SW480 (cell line): ENCODE data around the gene SULT1C4.
A peak's percentile ranks its signal among the peaks of the same experiment; 100 is the strongest.
"Not testable (repeated sequence)": the region's sequence is repeated elsewhere in the genome, so short reads cannot be mapped to it uniquely, and the experiment has no call there.

Source experiments
- DNase-seq: peaks from one replicate; pipeline ENCODE4 v3.0.0-alpha.2; 2016; ENCODE audit warnings: low spot score

SULT1C4 gene

GRCh38 chr2:108413711-108414095 lies 35.9 kb downstream of the SULT1C4 start:
- no peak for DNase-seq

- DNase-seq = no peak
Measured at GRCh38 chr2:108414256-108414876, 36.6 kb downstream of the SULT1C4 start.

- no peak for DNase-seq
Measured at GRCh38 chr2:108414945-108415344, 37.2 kb downstream of the SULT1C4 start.

- peak; percentile 64 for DNase-seq
Measured at GRCh38 chr2:108417254-108417653, 39.5 kb downstream of the SULT1C4 start.

GRCh38 chr2:108418416-108418815 lies 40.7 kb downstream of the SULT1C4 start:
- DNase-seq = no peak

- no peak for DNase-seq
Measured at GRCh38 chr2:108423067-108423466, 45.3 kb downstream of the SULT1C4 start.

GRCh38 chr2:108423502-108424251 lies 45.9 kb downstream of the SULT1C4 start:
- peak; percentile 92 for DNase-seq

- no peak for DNase-seq
Measured at GRCh38 chr2:108428286-108429009, 50.7 kb downstream of the SULT1C4 start.

GRCh38 chr2:108435578-108435977 lies 57.8 kb downstream of the SULT1C4 start:
- not testable (repeated sequence) for DNase-seq

- DNase-seq = no peak
Measured at GRCh38 chr2:108436976-108437375, 59.2 kb downstream of the SULT1C4 start.
